Measurements from ENCODE around the gene RORB.

DNA sequence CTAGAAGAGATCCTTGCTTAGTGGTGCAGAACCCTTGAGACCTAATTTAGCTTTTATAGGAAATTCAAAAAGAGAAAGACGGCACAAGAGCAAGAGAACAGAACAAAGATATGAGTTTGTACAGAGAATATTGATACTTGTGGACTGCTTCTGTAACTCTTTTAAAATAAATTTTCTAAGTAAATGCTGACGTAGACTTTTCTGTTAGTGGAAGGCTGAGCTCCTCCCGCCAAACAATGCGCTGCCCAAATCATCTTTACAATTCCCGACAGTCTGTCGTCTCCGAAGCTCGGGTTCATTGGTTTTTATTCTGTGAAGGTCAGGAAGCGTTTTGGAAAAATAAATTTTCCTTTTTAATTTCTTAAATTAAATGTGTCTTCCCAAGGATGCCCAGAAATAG, 22.3 kb downstream of the RORB start:
- TF ChIP-seq EP300 (IDR thresholded peaks at IDR 0.05) (no peak), CTCF (IDR thresholded peaks at IDR 0.05) (no peak)

Measured in suprapubic skin (tissue), 3 donors.